HG03045 (cell line): ENCODE results near the gene AMBN.
A peak's percentile ranks its signal among the peaks of the same experiment; 100 is the strongest.
"Not testable (repeated sequence)": the region's sequence is repeated elsewhere in the genome, so short reads cannot be mapped to it uniquely, and the experiment has no call there.

Experiments
- ATAC-seq: cut with Tn5 transposase; IDR thresholded peaks from one replicate; pipeline ENCODE4 v1.9.1; 2021; ENCODE audit warnings: mild to moderate bottlenecking, moderate library complexity; ENCODE audit not compliant: unreplicated experiment

Gene AMBN

DNA sequence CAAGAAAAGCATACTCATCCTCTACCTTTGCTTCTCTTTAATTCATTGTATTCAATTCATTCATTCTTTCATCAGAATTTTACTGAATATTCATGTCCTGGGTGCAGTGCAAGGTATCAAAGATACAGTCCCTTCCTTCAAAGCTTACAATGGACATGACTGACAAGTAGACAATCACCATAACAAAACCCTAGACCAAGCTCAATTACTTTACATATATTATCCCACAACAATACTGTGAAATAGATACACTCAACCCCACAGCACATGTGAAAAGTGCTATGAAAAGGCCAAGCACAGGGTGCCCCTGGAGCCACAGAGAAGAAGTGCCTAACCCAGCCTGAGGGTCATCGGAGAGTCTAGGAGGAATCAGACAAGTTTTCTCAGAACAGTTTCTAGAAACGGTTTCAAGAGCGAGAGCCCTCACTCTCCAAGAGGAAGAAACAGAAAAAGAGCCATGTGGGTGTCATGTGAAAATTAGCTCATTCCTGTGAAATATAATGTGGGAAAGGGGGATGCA, 15.3 kb downstream of the AMBN start:
- no peak for ATAC-seq

DNA sequence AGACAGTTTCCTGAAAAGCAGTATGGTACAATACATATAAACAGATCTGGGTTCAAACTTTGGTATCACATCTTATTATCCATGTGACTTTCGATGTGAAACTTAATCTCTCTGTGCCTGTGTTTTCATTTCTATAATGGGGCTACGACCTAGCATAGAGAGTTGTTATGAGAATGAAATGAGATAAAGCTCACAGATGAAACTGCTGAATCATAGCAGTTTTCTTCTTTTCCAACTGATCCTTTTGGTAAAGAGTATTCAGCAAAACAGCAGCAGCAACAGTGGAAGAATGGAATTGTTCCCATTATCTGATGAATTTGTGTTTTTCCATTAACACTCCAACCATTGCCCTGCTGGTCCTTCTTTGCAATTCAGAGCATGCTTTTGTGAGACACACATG, 16.3 kb downstream of the AMBN start:
- ATAC-seq: no peak

DNA sequence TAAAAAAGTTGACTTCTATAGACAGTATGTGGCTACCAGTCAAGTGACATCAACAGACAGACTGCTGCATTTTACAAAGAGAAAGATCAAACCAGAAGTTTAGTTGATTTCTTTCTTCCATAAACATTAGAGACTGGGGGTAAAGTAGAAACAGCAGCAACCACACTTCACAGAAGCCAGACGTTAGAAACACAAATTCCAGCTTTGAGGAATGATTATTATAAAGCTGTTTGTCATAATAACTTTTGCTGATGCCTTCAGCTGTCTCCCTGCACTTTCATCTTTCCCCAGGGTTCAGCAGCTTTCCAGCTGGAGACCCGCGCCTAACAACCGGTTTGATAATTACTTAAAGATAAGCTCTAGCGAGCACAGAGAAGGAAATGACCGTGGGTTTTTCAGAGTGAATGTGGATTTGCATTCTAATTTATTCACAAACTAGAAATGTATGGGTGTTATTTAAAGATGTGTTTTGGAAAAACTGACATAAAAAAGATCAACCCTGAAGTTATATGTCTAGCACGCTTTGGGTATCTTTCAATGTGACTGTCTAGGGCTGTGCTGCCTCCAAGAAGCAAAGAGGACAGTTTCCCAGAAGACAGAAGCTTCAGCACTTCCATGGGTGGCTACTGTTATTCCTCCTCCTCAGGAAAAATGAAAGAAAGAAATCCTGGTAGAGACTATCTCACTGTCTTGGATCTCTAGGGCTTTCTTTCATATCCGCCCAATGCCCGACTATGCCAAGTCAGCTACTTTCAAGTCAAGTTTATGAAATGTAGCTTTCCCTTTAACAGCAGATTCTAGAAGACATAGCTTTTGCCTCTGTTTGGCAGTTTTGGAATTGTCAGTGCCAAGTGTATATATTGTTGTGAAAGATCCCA, 21.5 kb downstream of the AMBN start:
- peak; percentile 52 for ATAC-seq

DNA sequence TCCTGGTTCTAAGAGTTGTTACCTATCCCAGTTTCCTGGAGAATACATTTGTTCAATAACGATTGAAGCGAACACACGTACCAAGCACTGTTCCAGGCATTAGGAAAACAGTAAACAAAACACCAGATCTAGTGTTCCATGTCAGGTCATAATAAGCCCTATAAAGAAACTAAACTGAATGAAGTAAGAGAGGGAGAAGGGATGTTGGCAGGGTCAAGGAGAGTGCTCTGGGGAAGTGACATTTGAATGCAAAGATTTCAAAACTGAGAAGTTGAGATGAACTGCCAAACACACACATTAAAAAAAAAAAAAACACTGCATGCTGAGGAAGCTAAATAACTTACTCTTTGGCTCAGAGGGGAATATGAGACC, 22.1 kb downstream of the AMBN start:
- no peak for ATAC-seq

DNA sequence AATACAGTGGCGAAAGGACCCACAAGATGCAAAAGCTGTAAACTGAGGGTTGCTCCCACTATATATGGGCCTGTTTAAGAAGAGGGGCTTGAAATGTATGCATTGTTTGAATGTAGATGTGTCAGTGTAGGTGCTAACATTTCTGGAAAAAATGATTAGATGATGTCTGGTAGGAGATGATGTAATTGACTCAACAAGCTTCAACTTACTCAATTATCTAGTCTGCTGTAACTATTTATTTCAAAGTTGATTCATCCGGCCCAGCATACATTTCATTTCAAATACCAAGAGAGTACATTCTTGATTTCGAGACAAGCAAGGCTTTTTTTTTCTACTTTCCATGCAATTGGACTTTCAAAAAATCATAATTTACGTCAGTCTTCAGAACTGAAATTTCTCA, 27.2 kb downstream of the AMBN start:
- ATAC-seq: no peak

DNA sequence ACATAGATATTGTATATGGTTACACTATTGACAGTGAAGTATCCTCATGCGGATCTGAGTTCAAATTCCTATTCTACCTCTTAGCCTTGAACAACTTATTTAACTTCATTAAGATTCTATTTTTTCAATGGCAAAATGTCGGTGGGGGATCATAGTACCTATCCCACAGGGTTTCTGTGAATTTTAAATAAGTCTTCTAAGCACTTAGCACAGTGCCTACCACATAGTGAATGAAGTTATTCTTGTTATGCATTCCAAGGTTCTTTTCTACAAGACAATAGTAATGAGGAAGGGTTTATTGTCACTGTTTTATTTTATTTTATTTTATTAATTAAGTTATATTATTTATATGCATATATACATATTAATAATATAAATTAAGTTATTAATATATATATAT, 27.7 kb downstream of the AMBN start:
- ATAC-seq: no peak

DNA sequence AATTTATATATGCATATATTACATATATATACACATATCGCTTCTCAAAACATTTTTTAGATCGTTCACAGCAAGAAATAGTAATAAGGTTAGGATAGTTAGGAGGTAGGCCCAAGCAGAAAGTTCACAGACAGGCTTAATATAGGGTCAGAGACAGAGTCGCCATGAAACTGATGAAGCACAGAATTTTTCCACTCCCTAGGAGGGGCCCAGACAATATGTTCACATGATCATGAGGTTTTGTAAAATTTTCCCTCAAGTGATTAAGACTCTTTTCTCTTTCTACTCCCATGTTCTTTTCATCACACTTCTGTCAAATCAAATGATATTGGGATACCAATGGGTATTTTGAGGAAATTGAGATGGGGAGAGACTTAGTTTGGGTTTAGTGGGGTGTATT, 31.3 kb downstream of the AMBN start:
- ATAC-seq: no peak

DNA sequence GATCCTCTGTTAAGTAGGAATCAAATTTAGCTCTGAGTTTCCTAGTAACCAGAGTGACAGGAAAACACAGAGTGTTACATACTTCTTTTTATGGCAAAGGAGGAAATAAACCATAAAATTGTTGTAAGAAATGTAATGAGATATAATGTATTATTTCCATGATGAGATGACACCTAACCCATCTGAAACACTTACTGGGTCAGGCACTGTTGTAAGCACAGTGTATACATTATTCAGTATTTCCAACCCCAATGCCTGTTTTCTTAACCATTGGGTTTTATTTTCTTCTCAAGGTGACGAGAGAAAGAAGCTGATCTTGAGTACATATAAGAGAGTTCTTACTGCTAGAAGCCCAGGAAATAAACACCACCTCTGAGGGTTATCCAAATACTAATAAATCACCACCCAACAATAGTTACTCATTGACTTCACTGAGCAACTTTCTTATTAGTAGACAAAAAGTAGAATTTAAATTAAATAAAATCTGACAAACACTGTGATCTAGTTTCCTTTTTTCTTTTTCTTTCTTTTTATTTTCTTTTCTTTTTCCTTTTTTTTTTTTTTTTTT, 32.3 kb downstream of the AMBN start:
- no peak for ATAC-seq

DNA sequence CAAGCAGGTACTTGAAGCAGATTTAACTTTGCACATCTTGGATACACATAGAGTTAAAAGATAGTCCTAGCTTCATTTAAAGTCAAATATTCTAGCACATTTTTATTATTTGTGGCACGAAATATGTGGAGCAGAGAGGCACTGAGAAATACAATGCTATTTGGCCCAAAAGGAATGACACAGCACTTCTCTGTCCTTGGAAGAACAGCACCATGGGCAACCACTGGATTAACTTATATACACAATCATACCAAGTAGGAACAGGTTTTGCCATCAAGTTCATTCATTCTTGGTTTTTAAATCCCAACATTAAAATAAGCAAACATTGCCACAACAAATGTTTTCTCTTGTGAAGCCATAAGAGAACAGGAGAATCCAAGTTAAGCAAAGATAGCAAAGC, 35.6 kb downstream of the AMBN start:
- ATAC-seq: no peak

DNA sequence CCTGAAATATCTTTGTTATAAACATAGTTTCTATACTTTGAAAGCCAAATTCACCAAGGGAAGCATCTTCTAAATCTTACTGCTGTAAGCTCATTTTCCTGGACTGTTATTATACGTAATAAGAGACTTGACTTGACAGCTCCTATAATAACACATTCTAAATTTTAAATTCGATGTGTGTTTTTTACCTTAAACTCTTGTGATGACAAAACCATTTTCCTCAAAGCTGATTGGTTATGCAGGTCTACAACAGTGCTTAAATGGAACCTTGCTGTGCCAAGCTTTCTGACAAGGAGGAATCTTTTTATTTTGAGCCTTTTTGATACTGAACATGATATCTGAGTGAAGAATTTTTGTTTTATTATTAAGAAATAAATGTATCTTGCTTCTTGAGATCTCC, 36.4 kb downstream of the AMBN start, which contains the start of gene ENAM:
Gene ENAM, plus strand, starts transcription at position 301 of the 400 bp plus-strand sequence. CDS start 757 bp downstream, outside the sequence.
- no peak for ATAC-seq

DNA sequence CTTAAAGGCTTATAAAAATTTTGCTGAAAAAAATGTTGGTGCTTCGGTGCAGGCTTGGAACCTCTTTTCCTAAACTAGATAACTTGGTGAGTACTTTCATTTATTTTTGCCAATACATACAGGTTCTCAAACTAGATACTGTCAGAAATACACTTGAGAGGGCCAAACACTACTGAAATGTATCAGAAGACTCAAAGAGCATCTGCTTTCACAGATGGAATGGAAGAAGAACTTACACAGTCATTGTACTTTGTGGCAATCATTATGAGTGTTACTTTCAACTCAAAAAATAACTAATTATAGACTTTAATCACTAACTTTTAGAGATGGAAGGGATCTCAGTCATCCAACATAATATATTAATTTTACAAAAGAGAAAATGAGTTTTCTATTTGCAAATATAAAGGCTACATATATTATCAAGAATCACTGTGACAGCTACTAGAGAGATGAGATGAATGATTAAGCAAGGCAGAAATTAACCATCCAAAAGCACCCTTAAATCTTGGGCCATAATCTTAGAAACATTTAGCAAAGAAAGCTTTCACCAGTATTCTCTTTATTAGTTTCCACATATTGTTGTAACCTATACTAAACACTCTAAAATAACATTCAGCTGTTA, 37.5 kb downstream of the AMBN start:
- no peak for ATAC-seq

DNA sequence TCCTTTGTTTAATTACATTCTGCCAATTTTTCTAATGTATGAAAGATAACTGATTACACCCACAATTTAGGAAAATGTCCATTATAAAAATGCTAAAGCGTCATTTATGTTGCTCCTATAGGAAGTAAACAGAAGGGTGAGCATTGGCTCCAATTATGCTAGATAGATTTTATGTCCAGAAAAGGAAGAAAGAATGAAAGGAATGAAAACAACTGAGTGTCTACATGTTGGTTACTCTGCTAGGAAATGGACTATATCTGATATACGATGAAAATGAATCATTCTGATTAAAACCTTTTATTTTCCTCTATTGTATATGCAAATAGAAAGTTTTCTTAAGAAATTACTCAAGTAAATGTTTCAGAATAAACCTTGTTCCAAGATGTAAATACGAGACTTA, 38.1 kb downstream of the AMBN start:
- no peak for ATAC-seq

DNA sequence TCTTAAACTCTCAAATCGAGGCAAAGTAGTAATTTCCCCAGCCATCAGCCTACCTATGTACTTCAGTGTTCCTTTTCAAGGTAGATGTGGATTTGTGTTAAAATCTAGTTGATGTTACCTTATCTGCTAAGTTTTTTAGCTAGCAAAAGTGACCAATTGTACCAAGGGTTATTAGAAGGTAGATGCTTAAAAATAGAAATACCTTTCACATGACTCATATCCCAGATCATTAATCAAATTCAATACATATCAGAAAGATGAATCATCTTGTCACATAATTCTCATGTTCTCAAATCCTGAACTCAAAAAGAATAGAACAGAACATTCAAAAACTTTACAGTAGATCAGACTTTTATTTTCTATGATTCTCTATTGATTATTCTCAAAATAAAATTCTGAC, 40.0 kb downstream of the AMBN start:
- ATAC-seq: no peak

DNA sequence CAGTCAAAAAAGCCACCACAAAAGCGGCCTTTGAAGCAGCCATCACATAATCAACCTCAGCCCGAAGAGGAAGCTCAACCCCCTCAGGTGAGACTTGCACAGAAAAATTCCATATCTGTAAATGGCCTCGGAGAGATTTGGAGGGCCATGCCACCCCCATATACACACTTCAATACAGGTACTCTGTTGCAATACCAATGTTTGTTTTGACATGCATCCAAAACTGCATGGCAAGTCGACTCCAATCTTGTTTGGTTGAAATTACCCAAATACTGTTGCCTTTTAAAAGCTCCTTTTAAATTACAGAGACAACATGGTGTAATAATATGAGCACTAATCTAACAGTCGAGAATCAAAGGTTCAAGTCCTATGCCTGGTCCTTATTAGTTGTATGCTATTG, 42.4 kb downstream of the AMBN start:
- ATAC-seq: no peak

DNA sequence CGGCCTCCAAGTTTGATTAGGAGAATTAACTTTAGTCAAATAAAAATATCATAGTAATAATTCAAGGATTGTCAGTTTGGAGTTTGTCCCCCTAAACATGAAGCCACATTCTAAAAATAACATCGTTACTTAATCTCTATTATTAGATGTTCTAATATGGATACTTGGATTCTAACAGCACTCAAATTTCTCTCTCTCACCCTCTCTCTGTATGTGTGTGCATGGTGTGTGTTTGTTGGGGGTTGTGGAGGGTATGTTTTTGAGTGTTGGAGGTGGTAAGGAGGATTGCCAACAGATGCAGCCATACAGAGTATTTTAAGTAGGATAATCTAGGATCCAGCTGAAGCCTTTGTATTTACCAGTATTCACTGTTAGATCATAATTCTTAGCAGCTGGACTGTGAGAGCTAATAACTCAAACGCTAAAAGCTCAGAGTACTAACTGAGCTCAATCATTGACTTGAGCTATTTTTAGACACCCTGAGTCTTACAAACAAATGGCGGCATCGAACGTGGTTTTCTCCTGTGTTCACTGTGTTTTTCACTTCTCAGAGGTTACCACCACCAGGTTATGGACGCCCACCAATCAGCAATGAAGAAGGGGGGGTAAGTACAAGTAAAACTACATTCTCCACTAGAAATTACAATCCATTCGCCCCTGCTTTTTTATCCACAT, 45.3 kb downstream of the AMBN start:
- ATAC-seq: no peak

DNA sequence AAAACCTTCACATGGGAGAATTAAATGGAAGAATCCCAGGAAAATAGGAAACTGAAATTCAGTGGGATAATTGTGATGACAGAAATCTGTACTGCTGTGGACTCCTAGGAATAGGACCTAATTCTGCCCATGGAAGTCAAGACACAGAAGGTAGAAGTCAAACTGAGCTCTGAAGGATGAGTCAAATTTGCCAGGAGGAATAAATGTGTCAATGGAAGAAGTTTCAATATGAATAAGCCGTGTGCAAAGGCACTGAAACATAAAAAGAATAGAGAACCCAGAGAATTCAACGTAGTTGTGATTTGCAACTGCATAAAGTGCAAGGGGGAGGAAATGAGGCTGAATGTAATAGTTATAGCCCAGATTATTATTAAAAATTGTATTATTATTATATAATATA, 48.1 kb downstream of the AMBN start:
- ATAC-seq: no peak

DNA sequence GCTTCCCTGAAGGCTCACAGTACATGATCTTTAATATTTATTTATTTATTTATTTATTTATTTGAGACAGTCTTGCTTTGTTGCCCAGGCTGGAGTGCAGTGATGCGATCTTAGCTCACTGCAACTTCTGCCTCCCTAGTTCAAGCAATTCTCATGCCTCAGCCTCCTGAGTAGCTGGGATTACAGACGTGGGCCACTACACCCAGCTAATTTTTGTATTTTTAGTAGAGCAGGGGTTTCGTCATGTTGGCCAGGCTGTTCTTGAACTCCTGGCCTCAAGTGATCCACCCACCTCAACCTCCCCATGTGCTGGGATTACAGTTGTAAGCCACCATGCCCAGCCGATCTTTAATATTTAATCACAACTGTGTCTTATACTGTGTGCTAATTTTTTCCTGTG, 58.7 kb downstream of the AMBN start:
- not testable (repeated sequence) for ATAC-seq

DNA sequence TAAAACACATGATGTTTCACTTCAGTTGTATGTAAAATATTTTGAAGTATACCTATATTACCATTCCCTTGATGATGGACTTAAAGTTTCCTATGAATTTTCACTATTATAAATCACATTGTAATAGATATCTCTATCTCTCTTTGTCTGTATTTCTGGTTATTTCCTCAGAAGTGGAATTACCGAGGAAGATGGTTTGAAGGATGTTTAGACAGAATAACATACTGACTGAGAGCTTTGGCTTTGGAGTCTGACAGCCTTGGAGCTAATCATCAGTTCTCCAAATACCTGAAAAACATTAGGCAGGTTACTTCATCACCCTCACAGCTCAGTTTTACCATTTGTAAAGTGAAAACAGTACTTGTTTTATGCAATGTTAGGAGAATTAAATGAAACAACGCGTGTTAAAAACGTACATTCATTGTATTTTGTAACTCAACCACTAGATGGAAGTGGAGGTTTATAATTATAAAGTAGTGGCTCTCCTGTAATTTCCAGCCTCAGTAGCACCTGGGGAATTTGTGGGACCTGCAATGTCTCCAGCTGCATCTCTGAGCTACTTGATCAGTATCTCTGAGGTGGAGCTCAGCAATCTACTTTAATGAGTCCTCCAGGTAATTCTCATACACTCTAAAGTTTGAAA, 59.9 kb downstream of the AMBN start:
- ATAC-seq: no peak

DNA sequence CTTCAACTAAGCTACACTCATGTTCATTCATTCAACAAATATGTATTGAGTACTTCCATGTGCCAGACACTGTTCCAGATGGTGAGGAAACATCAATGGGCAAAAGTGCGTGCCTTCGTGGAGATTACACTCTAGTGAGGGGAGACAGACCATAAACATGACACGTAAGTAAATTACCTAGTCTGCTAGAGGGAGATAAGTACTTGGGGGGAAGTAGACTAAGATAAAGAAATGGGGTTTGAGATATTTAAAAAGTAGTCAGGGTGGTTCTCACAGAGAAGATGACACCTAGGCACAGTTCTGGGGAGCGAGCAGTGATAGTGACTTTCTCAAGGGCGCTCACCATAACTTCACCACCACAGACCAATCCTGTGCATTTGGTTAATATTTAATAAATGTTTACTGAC, 62.6 kb downstream of the AMBN start:
- no peak for ATAC-seq
